Ectodermal cell (in vitro differentiated cells): ENCODE data around the gene RHBDL1.

Experiments
- H3K27ac ChIP-seq: 2 replicates; pipeline ENCODE4 v1.7.0; 2013; ENCODE audit warnings: mild to moderate bottlenecking, low read depth, low read length; ENCODE audit not compliant: insufficient read depth, poor library complexity, severe bottlenecking
- H3K27me3 ChIP-seq: 2 replicates; pipeline ENCODE4 v1.7.0; 2013; ENCODE audit warnings: mild to moderate bottlenecking, low read length; ENCODE audit not compliant: insufficient read depth, control insufficient read depth, poor library complexity, severe bottlenecking
- H3K36me3 ChIP-seq: one replicate; pipeline ENCODE4 v1.7.0; 2013; ENCODE audit warnings: low read length; ENCODE audit not compliant: control insufficient read depth, insufficient read depth
- H3K4me1 ChIP-seq: one replicate; pipeline ENCODE4 v1.7.0; 2013; ENCODE audit warnings: low read length; ENCODE audit not compliant: control insufficient read depth, insufficient read depth
- H3K4me3 ChIP-seq: 2 replicates; pipeline ENCODE4 v1.7.0; 2013; ENCODE audit warnings: low read depth, low read length, control low read depth; ENCODE audit not compliant: insufficient read depth
- H3K9me3 ChIP-seq: 2 replicates; pipeline ENCODE4 v1.7.0; 2013; ENCODE audit warnings: mild to moderate bottlenecking, low read length, moderate library complexity; ENCODE audit not compliant: control insufficient read depth
- WGBS, 2 experiments: methylation state at CpG; one replicate each; pipeline ENCODE4 v1.1.7; 2013; ENCODE audit warnings: missing lambda C conversion rate in 2 of 2; 5-methylcytosine and 5-hydroxymethylcytosine counted together

Gene RHBDL1

GRCh38 chr16:667780-668518 lies 7.5 kb upstream of the RHBDL1 start, which contains the start of gene RHOT2:
Gene RHOT2, plus strand, starts transcription at chr16:668132. Its CDS starts 68 bp downstream, at chr16:668200.
- Histone ChIP-seq H3K4me1 (peaks cover 5% of the 10 kb centered on the region), H3K9me3 (no peaks in the 10 kb centered on the region), H3K36me3 (peaks cover 32% of the 10 kb centered on the region), H3K27me3 (no peaks in the 10 kb centered on the region), H3K4me3 (peak within 1 kb of the TSS; percentile 98), H3K27ac (no peak within 1 kb of the TSS)
- 1% methylated on average over 78 of the region's 78 CpGs for WGBS, 2 experiments

- Histone ChIP-seq H3K27me3 (no peaks in the 10 kb centered on the region), H3K4me1 (peaks cover 5% of the 10 kb centered on the region), H3K9me3 (no peaks in the 10 kb centered on the region), H3K27ac (no peak overlapping the region), H3K36me3 (peaks cover 34% of the 10 kb centered on the region), H3K4me3 (peak overlapping the region; percentile 98)
- WGBS, 2 experiments: 16 to 17% methylated on average over 50 of the region's 50 CpGs
Measured at GRCh38 chr16:668519-669171, 6.8 kb upstream of the RHBDL1 start.

GRCh38 chr16:669666-670065 lies 5.8 kb upstream of the RHBDL1 start:
- Histone ChIP-seq H3K27ac (no peak overlapping the region), H3K27me3 (no peaks in the 10 kb centered on the region), H3K9me3 (no peaks in the 10 kb centered on the region), H3K36me3 (peaks cover 34% of the 10 kb centered on the region), H3K4me1 (peaks cover 9% of the 10 kb centered on the region), H3K4me3 (no peak overlapping the region)
- WGBS, 2 experiments: 96% methylated on average over 13 of the region's 13 CpGs

- Histone ChIP-seq H3K4me1 (peaks cover 13% of the 10 kb centered on the region), H3K27ac (no peak overlapping the region), H3K36me3 (peaks cover 34% of the 10 kb centered on the region), H3K9me3 (no peaks in the 10 kb centered on the region), H3K27me3 (peaks cover 7% of the 10 kb centered on the region), H3K4me3 (no peak overlapping the region)
- WGBS, 2 experiments: 94 to 96% methylated on average over 52 of the region's 52 CpGs
Measured at GRCh38 chr16:670485-671352, 4.8 kb upstream of the RHBDL1 start.

- H3K9me3 ChIP-seq: no peaks in the 10 kb centered on the region
- H3K27me3 ChIP-seq: peaks cover 12% of the 10 kb centered on the region
- H3K4me1 ChIP-seq: peaks cover 13% of the 10 kb centered on the region
- H3K27ac ChIP-seq: no peak overlapping the region
- no peak overlapping the region for H3K4me3 ChIP-seq
- WGBS, 2 experiments: 96% methylated on average over 40 of the region's 40 CpGs
- H3K36me3 ChIP-seq: peaks cover 34% of the 10 kb centered on the region
Measured at GRCh38 chr16:671353-672131, 3.9 kb upstream of the RHBDL1 start.

GRCh38 chr16:672371-672770 lies 3.1 kb upstream of the RHBDL1 start:
- WGBS, 2 experiments: 96 to 97% methylated on average over 19 of the region's 19 CpGs
- H3K36me3 ChIP-seq: peaks cover 34% of the 10 kb centered on the region

GRCh38 chr16:672851-673250 lies 2.6 kb upstream of the RHBDL1 start:
- H3K36me3 ChIP-seq: peaks cover 34% of the 10 kb centered on the region
- H3K27ac ChIP-seq: no peak overlapping the region
- peaks cover 12% of the 10 kb centered on the region for H3K27me3 ChIP-seq
- WGBS, 2 experiments: 94 to 96% methylated on average over 21 of the region's 21 CpGs
- H3K4me3 ChIP-seq: no peak overlapping the region
- peaks cover 13% of the 10 kb centered on the region for H3K4me1 ChIP-seq
- H3K9me3 ChIP-seq: no peaks in the 10 kb centered on the region

More at GRCh38 chr16:672371-672770, 3.1 kb upstream of the RHBDL1 start:
- H3K4me3 ChIP-seq: no peak overlapping the region
- peaks cover 13% of the 10 kb centered on the region for H3K4me1 ChIP-seq
- H3K27ac ChIP-seq: no peak overlapping the region
- no peaks in the 10 kb centered on the region for H3K9me3 ChIP-seq
- peaks cover 12% of the 10 kb centered on the region for H3K27me3 ChIP-seq

GRCh38 chr16:673399-673991 lies 2.0 kb upstream of the RHBDL1 start:
- Histone ChIP-seq H3K36me3 (peaks cover 34% of the 10 kb centered on the region), H3K9me3 (no peaks in the 10 kb centered on the region)
- 95% methylated on average over 18 of the region's 18 CpGs for WGBS, 2 experiments

GRCh38 chr16:674214-674881 lies 1.1 kb upstream of the RHBDL1 start:
- 90 to 92% methylated on average over 22 of the region's 22 CpGs for WGBS, 2 experiments
- H3K36me3 ChIP-seq: peaks cover 34% of the 10 kb centered on the region

More at GRCh38 chr16:673399-673991, 2.0 kb upstream of the RHBDL1 start:
- Histone ChIP-seq H3K4me3 (no peak overlapping the region), H3K27ac (no peak overlapping the region), H3K27me3 (peaks cover 12% of the 10 kb centered on the region), H3K4me1 (peaks cover 13% of the 10 kb centered on the region)

More at GRCh38 chr16:674214-674881, 1.1 kb upstream of the RHBDL1 start:
- no peak overlapping the region for H3K4me3 ChIP-seq
- H3K27me3 ChIP-seq: peaks cover 12% of the 10 kb centered on the region
- H3K27ac ChIP-seq: no peak overlapping the region
- peaks cover 8% of the 10 kb centered on the region for H3K4me1 ChIP-seq
- no peaks in the 10 kb centered on the region for H3K9me3 ChIP-seq
